Measurements from ENCODE around the gene FOXN3.

DNA sequence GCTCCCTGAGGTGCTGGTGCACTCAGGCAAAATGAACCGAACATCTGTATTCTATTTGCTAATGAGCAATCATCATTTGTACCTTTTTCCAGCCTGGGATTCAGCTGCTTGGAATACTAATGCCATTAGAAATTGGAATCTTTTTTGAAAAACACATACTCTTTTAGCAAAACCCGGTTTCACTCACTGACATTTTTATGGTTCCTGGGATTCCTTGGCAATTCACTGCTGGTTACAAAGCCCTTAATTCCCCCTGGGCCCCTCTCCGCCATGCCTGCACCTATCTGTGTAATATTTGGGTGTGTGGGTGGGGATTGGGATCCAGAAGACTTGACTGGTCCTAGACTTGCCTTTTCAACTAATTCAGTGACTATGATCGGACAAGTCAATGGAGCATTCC, 199.1 kb downstream of the FOXN3 start:
- TF ChIP-seq, protein P1, sequence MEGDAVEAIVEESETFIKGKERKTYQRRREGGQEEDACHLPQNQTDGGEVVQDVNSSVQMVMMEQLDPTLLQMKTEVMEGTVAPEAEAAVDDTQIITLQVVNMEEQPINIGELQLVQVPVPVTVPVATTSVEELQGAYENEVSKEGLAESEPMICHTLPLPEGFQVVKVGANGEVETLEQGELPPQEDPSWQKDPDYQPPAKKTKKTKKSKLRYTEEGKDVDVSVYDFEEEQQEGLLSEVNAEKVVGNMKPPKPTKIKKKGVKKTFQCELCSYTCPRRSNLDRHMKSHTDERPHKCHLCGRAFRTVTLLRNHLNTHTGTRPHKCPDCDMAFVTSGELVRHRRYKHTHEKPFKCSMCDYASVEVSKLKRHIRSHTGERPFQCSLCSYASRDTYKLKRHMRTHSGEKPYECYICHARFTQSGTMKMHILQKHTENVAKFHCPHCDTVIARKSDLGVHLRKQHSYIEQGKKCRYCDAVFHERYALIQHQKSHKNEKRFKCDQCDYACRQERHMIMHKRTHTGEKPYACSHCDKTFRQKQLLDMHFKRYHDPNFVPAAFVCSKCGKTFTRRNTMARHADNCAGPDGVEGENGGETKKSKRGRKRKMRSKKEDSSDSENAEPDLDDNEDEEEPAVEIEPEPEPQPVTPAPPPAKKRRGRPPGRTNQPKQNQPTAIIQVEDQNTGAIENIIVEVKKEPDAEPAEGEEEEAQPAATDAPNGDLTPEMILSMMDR (IDR thresholded peaks at IDR 0.05; ENCODE audit: insufficient read depth, low read depth, low read length) = no peak
- no peak for TF ChIP-seq EZH2 (IDR thresholded peaks at IDR 0.05; ENCODE audit: insufficient read depth, low read length)

Measured in astrocyte (in vitro differentiated cells and primary cell).